Neutrophil (primary cell): ENCODE data around the gene MAPK9.

Experiments used
- H3K27ac ChIP-seq: fragments of 200-600 bp; sonication (generic); 2 replicates; pipeline ENCODE4 v1.5.1; 2016; ENCODE audit warnings: mild to moderate bottlenecking, moderate library complexity
- H3K27me3 ChIP-seq: fragments of 200-600 bp; sonication (generic); 2 replicates; pipeline ENCODE4 v1.6.0; 2016; ENCODE audit warnings: mild to moderate bottlenecking
- H3K36me3 ChIP-seq: fragments of 200-600 bp; sonication (generic); 2 replicates; pipeline ENCODE4 v1.5.1; 2017
- H3K4me1 ChIP-seq, 2 experiments: fragments of 200-600 bp in 1 of 2; sonication (generic) in 1 of 2; 1 replicate in 1 of 2; 2 replicates in 1 of 2; pipeline versions ENCODE4 v1.5.1 to v1.6.1; 2013 to 2016; ENCODE audit warnings: low read depth in 1 of 2, low read length in 1 of 2, mild to moderate bottlenecking in 1 of 2, moderate library complexity in 1 of 2; ENCODE audit not compliant: control insufficient read depth in 1 of 2, insufficient read depth in 1 of 2
- H3K4me3 ChIP-seq, 2 experiments: fragments of 200-600 bp in 1 of 2; sonication (generic) in 1 of 2; 1 replicate in 1 of 2; 2 replicates in 1 of 2; pipeline ENCODE4 v1.5.1; 2013 to 2016; ENCODE audit warnings: low read depth in 1 of 2, low read length in 1 of 2, mild to moderate bottlenecking in 1 of 2, moderate library complexity in 1 of 2
- H3K9me3 ChIP-seq: fragments of 200-600 bp; sonication (generic); 2 replicates; pipeline ENCODE4 v1.5.1; 2016
- CTCF ChIP-seq: fragments of 200-600 bp; sonication (generic); IDR thresholded peaks from 2 replicates; pipeline ENCODE4 v1.5.1; 2016; ENCODE audit warnings: antibody characterized with exemption

MAPK9 gene

GRCh38 chr5:180215783-180216630 lies 75.9 kb downstream of the MAPK9 start:
- Histone ChIP-seq H3K27me3 (peaks cover 28% of the 10 kb centered on the region), H3K9me3 (no peaks in the 10 kb centered on the region)

GRCh38 chr5:180214870-180215770 lies 76.8 kb downstream of the MAPK9 start:
- Histone ChIP-seq H3K27me3 (peaks cover 37% of the 10 kb centered on the region), H3K4me3 (no peak overlapping the region), H3K4me1 (no peaks in the 10 kb centered on the region), H3K27ac (no peak overlapping the region), H3K9me3 (no peaks in the 10 kb centered on the region), H3K36me3 (no peaks in the 10 kb centered on the region)
- no peak for TF ChIP-seq CTCF

More at GRCh38 chr5:180215783-180216630, 75.9 kb downstream of the MAPK9 start:
- no peak for TF ChIP-seq CTCF
- Histone ChIP-seq H3K36me3 (no peaks in the 10 kb centered on the region), H3K27ac (no peak overlapping the region), H3K4me1 (no peaks in the 10 kb centered on the region), H3K4me3 (no peak overlapping the region)

DNA sequence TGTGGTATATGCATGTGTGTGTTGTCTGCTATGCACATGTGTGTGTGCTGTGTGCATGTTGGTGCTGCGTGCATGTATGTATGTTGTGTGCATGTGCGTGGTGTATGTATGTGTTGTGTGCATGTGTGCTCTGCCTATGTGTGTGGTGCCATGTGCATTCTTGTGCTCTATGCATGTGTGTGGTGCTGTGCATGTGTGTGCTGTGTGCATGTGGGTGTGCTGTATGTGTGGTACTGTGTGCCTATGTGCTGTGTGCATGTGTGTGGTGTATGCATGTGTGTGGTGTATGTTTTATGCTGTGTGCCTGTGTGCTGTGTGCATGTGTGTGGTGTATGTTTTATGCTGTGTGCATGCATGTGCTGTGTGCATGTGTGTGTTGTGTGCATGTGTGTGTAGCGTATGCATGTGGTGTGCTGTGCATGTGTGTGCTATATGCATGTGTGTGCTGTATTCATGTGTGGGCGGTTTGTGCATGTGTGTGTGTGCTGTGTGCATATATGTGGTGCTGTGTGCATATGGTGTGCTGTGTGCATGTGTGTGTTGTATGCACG lies 78.2 kb downstream of the MAPK9 start:
- H3K4me1 ChIP-seq: no peaks in the 10 kb centered on the region
- H3K9me3 ChIP-seq: no peaks in the 10 kb centered on the region
- H3K36me3 ChIP-seq: no peaks in the 10 kb centered on the region
- TF ChIP-seq CTCF: no peak
- H3K27me3 ChIP-seq: peaks cover 48% of the 10 kb centered on the region
- H3K27ac ChIP-seq: no peak overlapping the region
- H3K4me3 ChIP-seq: no peak overlapping the region

DNA sequence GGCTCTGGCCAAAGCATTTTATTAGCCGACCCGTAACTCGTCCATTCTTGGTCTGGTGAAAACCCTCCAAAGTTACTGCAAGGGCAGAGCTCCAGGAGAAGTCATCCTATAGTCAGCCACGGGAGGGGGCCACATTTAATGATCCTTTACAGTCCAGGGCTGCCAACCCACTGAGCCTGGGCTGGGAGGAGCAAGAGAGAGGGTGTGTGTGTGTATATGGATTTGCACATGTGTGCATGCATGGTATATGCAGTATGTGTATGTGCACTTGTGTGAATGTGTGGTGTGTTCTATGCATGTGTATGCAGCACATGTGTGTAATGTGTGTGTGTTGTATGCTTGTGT lies 78.7 kb downstream of the MAPK9 start:
- no peaks in the 10 kb centered on the region for H3K36me3 ChIP-seq
- no peak overlapping the region for H3K4me3 ChIP-seq
- no peaks in the 10 kb centered on the region for H3K9me3 ChIP-seq
- peaks cover 0 to 4% of the 10 kb centered on the region in 2 experiments for H3K4me1 ChIP-seq
- no peak overlapping the region for H3K27ac ChIP-seq
- H3K27me3 ChIP-seq: peaks cover 53% of the 10 kb centered on the region
- no peak for TF ChIP-seq CTCF

GRCh38 chr5:180212363-180213255 lies 79.3 kb downstream of the MAPK9 start:
- no peak overlapping the region for H3K4me3 ChIP-seq
- H3K27me3 ChIP-seq: peaks cover 59% of the 10 kb centered on the region
- H3K27ac ChIP-seq: no peak overlapping the region
- H3K9me3 ChIP-seq: no peaks in the 10 kb centered on the region
- no peak for TF ChIP-seq CTCF
- H3K36me3 ChIP-seq: no peaks in the 10 kb centered on the region
- H3K4me1 ChIP-seq: peaks cover 0 to 5% of the 10 kb centered on the region in 2 experiments
